Thymus (tissue), 11 donors: ENCODE results near the gene ASRGL1. TPM values are rescaled to one million over a fixed set of nuclear protein-coding genes. Genes with fewer than 3 reads are reported as not detected.
"Not testable (repeated sequence)": the region's sequence is repeated elsewhere in the genome, so short reads cannot be mapped to it uniquely, and the experiment has no call there.

Experiments
- DNase-seq, 9 donors: peaks; one replicate each; pipeline ENCODE4 v3.0.0-alpha.2; 2013; ENCODE audit warnings: low spot score in 9 of 9, low read depth in 6 of 9, missing footprints in 1 of 9
- H3K27ac ChIP-seq, 2 donors: one replicate each; pipeline ENCODE4 v1.5.1; 2013; ENCODE audit warnings: control low read depth in 1 of 2, low read depth in 1 of 2, low read length in 1 of 2, mild to moderate bottlenecking in 1 of 2, moderate library complexity in 1 of 2
- H3K27me3 ChIP-seq, 2 donors: one replicate each; pipeline ENCODE4 v1.5.1; 2013; ENCODE audit warnings: low read length in 1 of 2; ENCODE audit not compliant: control insufficient read depth in 2 of 2, insufficient read depth in 1 of 2
- H3K36me3 ChIP-seq, 2 donors: one replicate each; pipeline ENCODE4 v1.5.1; 2013; ENCODE audit warnings: low read length in 1 of 2, mild to moderate bottlenecking in 1 of 2, moderate library complexity in 1 of 2; ENCODE audit not compliant: control insufficient read depth in 2 of 2, insufficient read depth in 2 of 2
- H3K4me1 ChIP-seq, 2 donors: one replicate each; pipeline ENCODE4 v1.5.1; 2013; ENCODE audit warnings: low read length in 2 of 2; ENCODE audit not compliant: control insufficient read depth in 2 of 2, insufficient read depth in 2 of 2
- H3K4me3 ChIP-seq, 2 donors: one replicate each; pipeline ENCODE4 v1.5.1; 2013; ENCODE audit warnings: low read length in 2 of 2, control low read depth in 1 of 2, mild to moderate bottlenecking in 1 of 2
- H3K9me3 ChIP-seq, 2 donors: one replicate each; pipeline ENCODE4 v1.5.1; 2013; ENCODE audit warnings: low read length in 1 of 2, mild to moderate bottlenecking in 1 of 2; ENCODE audit not compliant: control insufficient read depth in 2 of 2, insufficient read depth in 1 of 2
- WGBS: extraction: QIAGEN DNeasy Blood & Tissue Kit; methylation state at CpG from one replicate; pipeline ENCODE4 v1.1.7; 2013; 5-methylcytosine and 5-hydroxymethylcytosine counted together
- polyA plus RNA-seq: library from polyadenylated mRNA; stranded (reverse); fragments of 200-250 nt; gene quantifications from one replicate; pipeline ENCODE4 v1.2.3, GENCODE V29; 2013
- total RNA-seq: library from RNA; stranded (reverse); fragments of 120-200 nt; gene quantifications from one replicate; pipeline ENCODE4 v1.2.4, GENCODE V29; 2013
- donor health status: healthy.

Gene ASRGL1
- total and polyA plus RNA-seq, 2 donors: 6.0 to 12.3 TPM

DNA sequence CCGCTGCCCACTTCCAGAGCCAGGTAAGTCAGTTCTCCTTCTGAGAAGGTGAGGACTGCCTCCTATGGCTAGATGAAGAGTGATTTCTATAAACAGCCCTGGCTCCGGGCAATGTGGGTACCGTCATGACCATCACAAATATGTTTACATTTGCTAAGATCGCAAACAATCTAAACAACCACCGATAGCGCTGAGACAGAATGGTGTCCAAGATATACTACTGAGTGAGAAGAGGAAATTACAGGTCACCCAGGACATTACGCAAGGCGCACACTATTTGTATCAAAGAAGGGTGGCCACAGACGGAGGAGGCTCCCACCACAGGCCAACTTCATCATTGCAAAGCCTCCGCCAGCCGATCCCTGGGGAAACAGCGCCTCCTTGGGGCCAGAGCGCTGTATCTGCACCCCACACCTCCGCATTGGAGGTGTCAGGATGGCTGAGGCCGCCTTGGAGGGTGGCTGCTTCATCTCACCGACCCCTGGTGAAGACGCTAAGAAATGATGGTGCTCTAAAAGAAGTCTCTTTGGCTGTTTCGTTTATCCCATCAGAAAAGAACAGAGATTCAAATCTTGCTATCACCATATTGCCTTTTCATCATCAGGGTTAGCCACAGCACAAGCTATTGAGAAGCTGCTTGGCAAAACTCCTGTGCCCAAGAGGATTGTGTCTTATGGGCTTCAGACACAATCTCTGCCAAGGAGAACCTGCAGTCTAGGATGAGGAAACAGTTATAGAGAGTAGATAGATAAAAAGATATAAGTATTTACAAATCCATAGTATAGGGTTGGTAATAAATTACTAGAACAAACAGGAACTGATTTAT, 12.3 kb upstream of the ASRGL1 start:
- 51% methylated on average over 18 of the region's 18 CpGs for WGBS
- no peak overlapping the region for H3K27ac ChIP-seq
- H3K4me1 ChIP-seq: no peaks in the 10 kb centered on the region
- peaks cover 0 to 2% of the 10 kb centered on the region in 2 donors for H3K27me3 ChIP-seq
- no peaks in the 10 kb centered on the region for H3K36me3 ChIP-seq
- peak in 5 of 9 donors; percentile 11 to 68 (median 17) for DNase-seq
- H3K9me3 ChIP-seq: no peaks in the 10 kb centered on the region
- H3K4me3 ChIP-seq: no peak overlapping the region

DNA sequence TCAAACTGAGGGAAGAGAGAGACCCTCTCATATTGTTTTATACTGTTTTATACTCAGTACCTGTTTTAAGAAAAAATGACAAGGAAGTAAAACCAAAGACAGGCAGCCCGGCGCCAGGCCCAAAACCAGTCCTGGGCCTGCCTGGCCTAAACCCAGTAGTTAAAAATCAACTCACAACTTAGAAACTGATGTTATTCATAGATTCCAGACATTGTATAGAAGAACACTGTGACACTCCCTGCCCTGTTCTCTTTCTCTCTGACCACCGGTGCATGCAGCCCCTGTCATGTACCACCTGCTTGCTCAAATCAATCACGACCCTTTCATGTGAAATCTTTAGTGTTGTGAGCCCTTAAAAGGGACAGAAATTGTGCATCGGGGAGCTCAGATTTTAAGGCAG, 11.5 kb upstream of the ASRGL1 start:
- H3K27ac ChIP-seq, H3K27me3 ChIP-seq, DNase-seq, H3K9me3 ChIP-seq, H3K4me3 ChIP-seq, H3K4me1 ChIP-seq, H3K36me3 ChIP-seq: not testable (repeated sequence)
- 95% methylated on average over 5 of the region's 5 CpGs for WGBS

DNA sequence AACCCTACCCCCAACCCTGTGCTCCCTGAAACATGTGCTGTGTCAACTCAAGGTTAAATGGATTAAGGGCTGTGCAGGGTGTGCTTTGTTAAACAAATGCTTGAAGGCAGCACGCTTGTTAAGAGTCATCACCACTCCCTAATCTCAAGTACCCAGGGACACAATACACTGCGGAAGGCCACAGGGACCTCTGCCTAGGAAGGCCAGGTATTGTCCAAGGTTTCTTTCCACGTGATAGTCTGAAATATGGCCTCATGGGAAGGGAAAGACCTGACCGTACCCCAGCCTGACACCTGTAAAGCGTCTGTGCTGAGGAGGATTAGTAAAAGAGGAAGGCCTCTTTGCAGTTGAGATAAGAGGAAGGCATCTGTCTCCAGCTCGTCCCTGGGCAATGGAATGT, 10.5 kb upstream of the ASRGL1 start:
- H3K4me3 ChIP-seq, H3K27me3 ChIP-seq, DNase-seq, H3K4me1 ChIP-seq, H3K27ac ChIP-seq, H3K9me3 ChIP-seq, H3K36me3 ChIP-seq: not testable (repeated sequence)
- 64% methylated on average over 6 of the region's 6 CpGs for WGBS

DNA sequence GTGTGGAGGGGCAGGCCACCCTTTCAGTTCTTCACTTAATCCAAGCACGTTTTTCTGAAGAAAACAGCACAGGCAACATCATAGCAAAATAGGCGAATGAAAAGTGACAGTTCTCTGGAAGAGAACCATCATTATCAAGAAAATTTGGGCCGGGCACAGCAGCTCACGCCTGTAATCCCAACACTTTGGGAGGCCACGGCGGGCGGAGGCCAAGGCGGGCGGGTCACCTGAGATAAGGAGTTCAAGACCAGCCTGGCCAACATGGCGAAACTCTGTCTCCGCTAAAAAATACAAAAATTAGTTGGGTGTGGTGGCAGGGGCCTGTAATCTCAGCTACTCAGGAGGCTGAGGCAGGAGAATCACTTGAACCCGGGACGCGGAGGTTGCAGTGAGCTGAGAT, 9.7 kb upstream of the ASRGL1 start:
- DNase-seq, H3K4me3 ChIP-seq, H3K27ac ChIP-seq, H3K9me3 ChIP-seq, H3K4me1 ChIP-seq, H3K36me3 ChIP-seq, H3K27me3 ChIP-seq: not testable (repeated sequence)
- 90% methylated on average over 14 of the region's 14 CpGs for WGBS

DNA sequence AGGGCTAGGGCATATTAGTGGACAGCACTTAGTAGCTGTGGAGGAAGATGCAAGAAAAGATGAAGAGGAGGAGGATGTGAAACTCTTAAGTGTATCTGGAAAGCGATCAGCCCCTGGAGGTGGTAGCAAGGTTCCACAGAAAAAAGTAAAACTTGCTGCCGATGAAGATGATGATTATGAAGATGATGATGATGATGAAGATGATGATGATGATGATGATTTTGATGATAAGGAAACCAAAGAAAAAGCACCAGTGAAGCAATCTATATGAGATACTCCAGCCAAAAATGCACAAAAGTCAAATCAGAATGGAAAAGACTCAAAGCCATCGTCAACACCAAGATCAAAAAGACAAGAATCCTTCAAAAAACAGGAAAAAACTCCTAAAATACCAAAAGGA, 6.0 kb upstream of the ASRGL1 start:
- H3K4me3 ChIP-seq, DNase-seq, H3K36me3 ChIP-seq, H3K9me3 ChIP-seq, H3K4me1 ChIP-seq, H3K27ac ChIP-seq: not testable (repeated sequence)
- peaks cover 0 to 18% of the 10 kb centered on the region in 2 donors for H3K27me3 ChIP-seq
- WGBS: 83% methylated on average over 3 of the region's 3 CpGs

DNA sequence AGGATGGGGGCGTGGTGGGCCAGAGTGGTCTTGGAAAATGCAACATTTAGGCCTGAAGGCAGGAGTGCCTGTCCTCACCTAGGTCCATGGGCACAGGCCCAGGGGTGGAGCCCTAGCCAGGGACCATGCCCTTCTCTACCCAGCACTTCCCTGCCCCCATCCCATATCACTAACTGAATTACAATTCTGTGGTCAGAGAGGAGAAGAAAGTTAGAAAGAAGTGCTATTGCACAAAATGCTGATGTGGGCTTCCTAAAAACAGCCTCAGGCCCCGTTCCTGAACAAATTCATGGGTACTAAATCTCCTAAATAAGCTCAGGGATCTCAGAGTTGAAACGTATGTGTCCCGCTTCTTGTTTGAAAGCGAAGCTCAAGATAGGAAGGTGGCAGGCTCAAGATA, 3.5 kb upstream of the ASRGL1 start:
- WGBS: 91% methylated on average over 5 of the region's 5 CpGs
- peaks cover 2 to 43% of the 10 kb centered on the region in 2 donors for H3K27me3 ChIP-seq
- DNase-seq: no peak

DNA sequence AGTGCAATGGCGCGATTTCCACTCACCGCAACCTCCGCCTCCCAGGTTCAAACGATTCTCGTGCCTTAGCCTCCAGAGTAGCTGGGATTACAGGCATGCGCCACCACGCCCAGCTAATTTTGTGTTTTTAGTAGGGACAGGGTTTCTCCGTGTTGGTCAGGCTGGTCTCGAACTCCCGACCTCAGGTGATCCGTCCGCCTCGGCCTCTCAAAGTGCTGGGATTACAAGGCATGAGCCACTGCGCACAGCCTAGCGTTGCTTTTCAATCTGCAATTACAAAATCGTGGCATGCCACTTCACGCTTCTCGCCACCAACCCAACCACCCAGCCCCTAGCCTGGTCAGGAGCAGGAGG, 322 bp upstream of the ASRGL1 start:
- not testable (repeated sequence) for H3K27ac ChIP-seq, H3K4me1 ChIP-seq, DNase-seq, H3K9me3 ChIP-seq, H3K36me3 ChIP-seq
- peak overlapping the region; percentile 63 for H3K4me3 ChIP-seq
- H3K27me3 ChIP-seq: peaks cover 2 to 43% of the 10 kb centered on the region in 2 donors
- WGBS: 74% methylated on average over 19 of the region's 19 CpGs

More for the DNA sequence above, 3.5 kb upstream of the ASRGL1 start:
- Histone ChIP-seq H3K9me3 (peaks cover 0 to 4% of the 10 kb centered on the region in 2 donors), H3K4me3 (no peak overlapping the region), H3K4me1 (peaks cover 0 to 8% of the 10 kb centered on the region in 2 donors), H3K27ac (no peak overlapping the region), H3K36me3 (no peaks in the 10 kb centered on the region)

DNA sequence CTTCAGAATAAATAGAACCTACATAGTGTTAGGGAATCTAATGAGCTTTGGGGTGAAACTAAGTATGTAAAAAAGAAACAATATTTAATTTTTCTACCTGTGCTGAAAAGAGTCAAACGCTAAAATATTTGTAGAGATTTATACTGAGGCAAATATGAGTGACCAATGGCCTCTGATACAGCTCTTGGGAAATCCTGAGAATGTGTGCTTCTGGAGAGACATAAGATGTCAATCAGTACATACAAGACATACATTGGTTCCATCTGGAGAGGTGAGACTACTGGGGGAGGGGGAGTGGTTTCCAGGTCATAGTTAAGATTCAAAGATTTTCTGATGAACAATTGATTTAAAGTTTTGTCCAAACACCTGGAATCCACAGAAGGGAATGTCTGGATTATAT, 970 bp downstream of the ASRGL1 start:
- H3K27ac ChIP-seq: no peak overlapping the region
- WGBS: 73% methylated on average over 1 of the region's 1 CpG
- peak overlapping the region; percentile 63 for H3K4me3 ChIP-seq
- H3K4me1 ChIP-seq: peaks cover 0 to 8% of the 10 kb centered on the region in 2 donors
- H3K27me3 ChIP-seq: peaks cover 2 to 38% of the 10 kb centered on the region in 2 donors
- H3K36me3 ChIP-seq: no peaks in the 10 kb centered on the region
- H3K9me3 ChIP-seq: peaks cover 0 to 4% of the 10 kb centered on the region in 2 donors
- DNase-seq: no peak

DNA sequence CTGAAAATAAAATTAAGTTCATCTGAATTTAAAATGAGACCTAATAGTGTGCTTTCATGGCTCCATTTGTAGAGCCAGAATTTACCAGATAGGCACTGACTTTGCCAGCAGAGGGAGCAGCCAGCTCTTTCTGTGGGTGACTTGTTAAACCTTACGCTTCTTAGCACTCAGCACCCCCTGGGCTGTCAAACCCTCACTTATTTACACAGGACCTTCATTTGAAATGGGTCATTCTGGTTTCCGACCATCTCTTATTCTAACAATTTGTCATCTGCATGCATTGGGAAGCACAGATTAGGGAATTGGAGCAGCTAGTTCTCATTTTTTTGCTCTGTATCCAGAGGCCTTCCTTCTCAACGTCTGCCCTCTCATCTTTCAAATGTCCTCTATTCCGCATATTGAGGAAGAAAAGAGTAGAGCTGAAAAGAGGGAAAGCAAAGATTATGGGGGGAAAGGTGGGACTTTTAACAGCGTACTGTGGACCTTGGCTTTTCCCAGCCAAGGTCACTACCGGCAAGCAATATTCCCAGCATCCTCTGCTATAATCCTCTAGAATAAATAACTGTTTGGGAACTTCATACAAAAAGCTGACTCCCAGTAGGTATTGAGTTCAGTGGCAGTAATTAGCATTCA, 3.1 kb downstream of the ASRGL1 start:
- Histone ChIP-seq H3K27me3 (peaks cover 2 to 34% of the 10 kb centered on the region in 2 donors), H3K36me3 (no peaks in the 10 kb centered on the region), H3K4me1 (peaks cover 0 to 8% of the 10 kb centered on the region in 2 donors), H3K4me3 (no peak overlapping the region), H3K9me3 (peaks cover 0 to 4% of the 10 kb centered on the region in 2 donors), H3K27ac (no peak overlapping the region)
- DNase-seq: peak in 8 of 9 donors; percentile 6 to 69 (median 28)
- 93% methylated on average over 6 of the region's 6 CpGs for WGBS
